Choroid plexus epithelial cell (primary cell): ENCODE results near the gene QRSL1.

Experiments
- DNase-seq: peaks from one replicate; pipeline ENCODE4 v3.0.0-alpha.2; 2010; ENCODE audit warnings: low read depth
- H3K4me3 ChIP-seq: 2 replicates; pipeline ENCODE4 v1.5.1; 2011; ENCODE audit warnings: low read depth, mild to moderate bottlenecking, control low read depth, low read length, moderate library complexity
- TF ChIP-seq, protein P1 (sequence below): conservative IDR thresholded peaks from 2 replicates; pipeline ENCODE4 v1.5.1; 2011; ENCODE audit warnings: low read depth, mild to moderate bottlenecking, control low read depth, inconsistent platforms, low read length, moderate library complexity

Gene QRSL1

DNA sequence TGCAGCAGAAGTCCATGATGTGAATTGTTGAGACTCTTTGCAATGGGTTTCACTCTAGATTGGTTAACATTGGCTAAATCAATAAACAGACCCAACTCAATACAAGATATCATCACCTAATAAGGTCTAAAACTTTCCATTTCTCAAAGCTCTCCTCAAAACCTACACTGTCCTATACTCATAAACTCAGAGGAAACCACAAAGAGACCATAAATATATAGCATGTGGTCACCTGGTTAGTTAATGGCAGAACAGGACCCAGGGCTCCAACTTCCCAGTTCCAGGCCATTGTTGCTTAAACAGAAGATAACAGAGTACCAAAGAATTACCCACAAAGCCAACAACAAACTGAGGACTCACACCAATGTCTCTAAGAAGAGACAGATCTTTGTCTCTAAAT, 12.1 kb upstream of the QRSL1 start:
- no peak overlapping the region for H3K4me3 ChIP-seq
- TF ChIP-seq, protein P1, sequence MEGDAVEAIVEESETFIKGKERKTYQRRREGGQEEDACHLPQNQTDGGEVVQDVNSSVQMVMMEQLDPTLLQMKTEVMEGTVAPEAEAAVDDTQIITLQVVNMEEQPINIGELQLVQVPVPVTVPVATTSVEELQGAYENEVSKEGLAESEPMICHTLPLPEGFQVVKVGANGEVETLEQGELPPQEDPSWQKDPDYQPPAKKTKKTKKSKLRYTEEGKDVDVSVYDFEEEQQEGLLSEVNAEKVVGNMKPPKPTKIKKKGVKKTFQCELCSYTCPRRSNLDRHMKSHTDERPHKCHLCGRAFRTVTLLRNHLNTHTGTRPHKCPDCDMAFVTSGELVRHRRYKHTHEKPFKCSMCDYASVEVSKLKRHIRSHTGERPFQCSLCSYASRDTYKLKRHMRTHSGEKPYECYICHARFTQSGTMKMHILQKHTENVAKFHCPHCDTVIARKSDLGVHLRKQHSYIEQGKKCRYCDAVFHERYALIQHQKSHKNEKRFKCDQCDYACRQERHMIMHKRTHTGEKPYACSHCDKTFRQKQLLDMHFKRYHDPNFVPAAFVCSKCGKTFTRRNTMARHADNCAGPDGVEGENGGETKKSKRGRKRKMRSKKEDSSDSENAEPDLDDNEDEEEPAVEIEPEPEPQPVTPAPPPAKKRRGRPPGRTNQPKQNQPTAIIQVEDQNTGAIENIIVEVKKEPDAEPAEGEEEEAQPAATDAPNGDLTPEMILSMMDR, result no peak
- no peak for DNase-seq

DNA sequence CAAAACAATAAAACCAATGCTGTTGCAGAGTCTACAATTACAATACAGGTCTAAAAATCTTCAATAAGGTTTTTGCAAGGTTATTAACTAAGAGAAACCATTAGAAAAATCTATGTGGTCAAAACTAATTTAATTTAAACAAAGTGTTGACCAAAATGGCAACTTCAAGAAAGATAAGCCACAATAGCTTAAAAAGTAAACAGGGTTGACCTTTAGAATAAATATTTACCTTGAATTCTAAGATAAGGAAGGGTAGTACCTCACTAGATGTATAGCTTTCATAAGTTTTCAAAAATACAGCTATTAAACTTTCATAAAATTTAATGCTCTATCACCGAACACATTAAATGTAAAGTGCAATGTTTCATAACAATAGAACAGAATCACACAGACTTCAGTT, 11.5 kb upstream of the QRSL1 start:
- H3K4me3 ChIP-seq, result no peak overlapping the region
- no peak for DNase-seq
- TF ChIP-seq, protein P1, result no peak

DNA sequence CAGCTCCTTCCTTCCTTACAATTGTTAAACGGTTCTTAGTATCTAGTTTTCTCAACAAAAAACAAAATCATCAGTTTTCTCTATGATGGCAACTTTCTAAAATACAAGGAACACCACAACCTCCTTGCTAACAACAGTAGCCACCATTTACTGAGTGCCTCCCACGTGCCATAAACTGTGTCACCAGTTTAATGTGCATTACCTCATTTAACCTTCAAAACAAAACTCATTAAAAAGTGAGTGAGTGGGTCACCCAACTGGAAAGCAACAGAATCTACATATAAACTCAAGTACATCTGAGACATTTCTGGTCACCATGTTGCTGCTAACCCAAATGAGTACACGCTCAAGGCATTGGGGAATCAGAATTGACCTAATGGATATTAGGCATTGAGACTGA, 11.1 kb upstream of the QRSL1 start:
- no peak for DNase-seq
- TF ChIP-seq, protein P1, result no peak
- H3K4me3 ChIP-seq, result no peak overlapping the region

DNA sequence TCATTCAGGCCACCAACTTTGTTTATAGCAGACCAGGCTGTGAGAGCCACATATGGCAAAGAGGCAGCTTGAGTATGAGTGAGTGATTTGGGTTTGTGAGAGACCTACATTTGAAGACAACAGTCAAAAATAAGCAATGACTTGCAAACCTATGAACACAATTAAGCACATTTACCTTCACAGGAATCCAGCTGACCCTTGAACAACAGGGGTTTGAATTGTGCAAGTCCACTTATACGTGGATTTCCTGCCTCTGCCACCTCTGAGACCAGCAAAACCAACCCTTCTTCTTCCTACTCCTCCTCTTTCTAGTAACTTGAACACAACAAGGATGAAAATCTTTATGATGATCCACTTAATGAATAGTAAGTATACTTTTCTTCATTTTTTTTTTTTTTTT, 10.2 kb upstream of the QRSL1 start:
- DNase-seq, result no peak
- H3K4me3 ChIP-seq, result no peak overlapping the region
- TF ChIP-seq, protein P1, result no peak

DNA sequence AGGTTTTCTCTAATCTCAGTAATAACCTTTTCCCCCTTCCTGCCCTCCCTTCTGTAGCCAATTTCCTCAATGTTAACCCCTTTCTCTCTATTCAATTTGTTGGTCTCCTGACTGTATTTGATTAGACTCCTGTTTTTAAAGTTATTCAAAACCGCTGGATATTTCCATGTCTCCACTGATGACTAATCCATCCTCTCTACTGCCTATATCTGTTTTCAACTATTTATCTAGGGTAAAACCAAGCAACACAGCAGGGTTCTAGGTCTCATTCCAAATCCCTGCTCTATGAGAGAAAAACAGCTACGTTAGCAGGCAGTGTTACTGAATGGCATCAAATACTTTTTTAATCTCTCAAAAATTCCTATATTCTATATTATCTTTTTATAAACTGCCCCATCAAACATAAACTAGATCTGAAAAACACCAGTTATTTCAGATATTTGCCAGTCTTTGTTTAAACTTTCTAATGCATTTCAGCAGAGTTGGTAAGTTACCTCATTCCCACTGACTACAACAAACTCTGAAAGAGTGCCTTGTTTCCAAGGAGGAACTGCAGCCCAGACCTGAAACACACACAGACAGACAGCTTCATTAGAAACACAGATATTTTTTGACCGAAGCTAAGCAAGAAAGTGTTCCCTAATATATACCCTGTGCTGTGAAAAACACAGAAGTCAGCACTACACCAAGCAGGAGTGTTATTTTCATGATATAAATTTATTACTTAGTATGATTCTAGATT, 8.3 kb upstream of the QRSL1 start:
- TF ChIP-seq, protein P1, result no peak
- H3K4me3 ChIP-seq, result no peak overlapping the region
- DNase-seq, result peak; percentile 90

DNA sequence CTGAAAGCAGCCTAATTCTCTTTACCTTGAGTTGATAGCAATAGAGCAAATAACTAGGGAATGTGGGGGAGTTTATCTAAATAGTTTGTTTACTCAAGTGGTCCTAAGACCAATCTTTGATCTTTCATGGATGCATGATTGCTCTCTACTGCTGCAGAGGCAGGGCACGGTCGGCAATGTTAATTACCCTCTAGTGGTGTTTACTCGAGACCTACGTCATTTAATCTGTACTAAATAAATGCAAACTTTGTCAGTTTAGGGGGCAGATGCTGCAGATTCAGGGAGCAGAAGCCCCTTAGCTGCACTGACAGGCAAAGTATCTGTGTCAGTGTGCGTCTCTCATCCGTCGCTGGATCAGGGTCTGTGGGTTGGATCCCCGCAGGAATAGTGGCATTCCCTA, 7.0 kb upstream of the QRSL1 start:
- DNase-seq, result no peak
- TF ChIP-seq, protein P1, result no peak
- no peak overlapping the region for H3K4me3 ChIP-seq

DNA sequence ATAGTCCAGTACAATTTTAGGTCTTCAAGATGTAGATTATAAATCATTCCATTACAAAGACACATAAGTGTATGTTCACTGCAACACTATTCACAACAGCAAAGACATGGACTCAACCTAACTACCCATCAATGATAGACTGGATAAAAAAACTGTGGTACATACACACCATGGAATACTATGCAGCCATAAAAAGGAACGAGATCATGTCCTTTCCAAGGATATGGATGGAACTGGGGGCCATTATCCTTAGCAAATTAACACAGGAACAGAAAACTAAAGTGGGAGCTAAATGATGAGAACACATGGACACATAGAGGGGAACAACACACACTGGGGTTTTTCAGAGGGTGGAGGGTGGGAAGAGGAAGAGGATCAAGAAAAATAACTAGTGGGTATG, 6.3 kb upstream of the QRSL1 start:
- no peak overlapping the region for H3K4me3 ChIP-seq
- DNase-seq, result no peak
- TF ChIP-seq, protein P1, result no peak
